Measurements from ENCODE around the gene ANGEL1. TPM values are rescaled to one million over a fixed set of nuclear protein-coding genes. Genes with fewer than 3 reads are reported as not detected.

The ANGEL1 gene
- total RNA-seq, 2 experiments from 2014 or later = 17.6 to 33.7 TPM

- ChIA-PET CTCF (ENCODE audit: unreplicated experiment) (interaction anchor here (0.9 kb wide), 1 partner anchor 70 kb away, joined by 3 read pairs; no protein-coding TSS in a partner anchor), POLR2A (interaction anchor here (1.0 kb wide), 1 partner anchor 61 kb away, joined by 3 read pairs; no protein-coding TSS in a partner anchor)
- Histone ChIP-seq H3K79me2 (ENCODE audit: insufficient read depth, low read depth, low read length) (no peaks in the 10 kb centered on the region), H3K4me2 (ENCODE audit: low read length) (no peak overlapping the region), H2AFZ (ENCODE audit: low read length) (no peak overlapping the region), H3K27ac (ENCODE audit: low read depth, low read length, poor library complexity, severe bottlenecking) (no peak overlapping the region), H3K4me3 (ENCODE audit: low read depth, low read length, poor library complexity, severe bottlenecking) (no peak overlapping the region), H3K4me1 (ENCODE audit: insufficient read depth, low read length, poor library complexity, severe bottlenecking) (no peaks in the 10 kb centered on the region), H3K9me3 (ENCODE audit: low read length) (no peaks in the 10 kb centered on the region), H3K36me3 (ENCODE audit: insufficient read depth, low read length) (no peaks in the 10 kb centered on the region), H3K9me2 (ENCODE audit: insufficient read depth, low read length) (no peaks in the 10 kb centered on the region), H4K20me1 (ENCODE audit: insufficient read depth, low read length) (no peaks in the 10 kb centered on the region)
- DNase-seq (ENCODE audit: low spot score) = no peak
- no peak for TF ChIP-seq CTCF (conservative IDR thresholded peaks at IDR 0.05; ENCODE audit: low read length)
- TF ChIP-seq EZH2phosphoT487 (IDR thresholded peaks at IDR 0.05; ENCODE audit: borderline replicate concordance, low read depth, low read length) = no peak
- intact Hi-C loops (cut with micrococcal nuclease; ENCODE audit: unreplicated experiment) = loop anchor here (2.0 kb wide), 1 partner anchor 65 kb away; no protein-coding TSS in a partner anchor
- BruUV-seq (replicated peaks) = no TSS peak
These were observed 36.8 kb downstream of the ANGEL1 start for GRCh38 chr14:76775695-76776427.

GRCh38 chr14:76774821-76775694 lies 37.6 kb downstream of the ANGEL1 start:
- Histone ChIP-seq H3K4me2 (ENCODE audit: low read length) (no peak overlapping the region), H4K20me1 (ENCODE audit: insufficient read depth, low read length) (no peaks in the 10 kb centered on the region), H3K4me1 (ENCODE audit: insufficient read depth, low read length, poor library complexity, severe bottlenecking) (no peaks in the 10 kb centered on the region), H3K9me2 (ENCODE audit: insufficient read depth, low read length) (no peaks in the 10 kb centered on the region), H3K36me3 (ENCODE audit: insufficient read depth, low read length) (no peaks in the 10 kb centered on the region), H3K27ac (ENCODE audit: low read depth, low read length, poor library complexity, severe bottlenecking) (no peak overlapping the region), H2AFZ (ENCODE audit: low read length) (no peak overlapping the region), H3K9me3 (ENCODE audit: low read length) (no peaks in the 10 kb centered on the region), H3K79me2 (ENCODE audit: insufficient read depth, low read depth, low read length) (no peaks in the 10 kb centered on the region), H3K4me3 (ENCODE audit: low read depth, low read length, poor library complexity, severe bottlenecking) (no peak overlapping the region)
- BruUV-seq (replicated peaks) = no TSS peak
- ChIA-PET POLR2A (interaction anchor here (1.0 kb wide), 1 partner anchor 60 kb away, joined by 3 read pairs; no protein-coding TSS in a partner anchor), CTCF (ENCODE audit: unreplicated experiment) (no interaction called here)
- DNase-seq (ENCODE audit: low spot score) = no peak
- TF ChIP-seq EZH2phosphoT487 (IDR thresholded peaks at IDR 0.05; ENCODE audit: borderline replicate concordance, low read depth, low read length) = no peak
- TF ChIP-seq CTCF (conservative IDR thresholded peaks at IDR 0.05; ENCODE audit: low read length) = no peak
- intact Hi-C loops (cut with micrococcal nuclease; ENCODE audit: unreplicated experiment) = no loop called here

Data from OCI-LY7 (cell line).